Hepatocyte (in vitro differentiated cells): ENCODE results near the gene SERPINB12.

Source experiments
- EZH2 ChIP-seq: fragments of 200-600 bp; sonication (generic); IDR thresholded peaks from 2 replicates; pipeline ENCODE4 v1.6.1; 2016; ENCODE audit warnings: antibody characterized with exemption, mild to moderate bottlenecking, borderline replicate concordance
- EZH2phosphoT487 ChIP-seq: fragments of 200-600 bp; sonication (generic); IDR thresholded peaks from one replicate; pipeline ENCODE4 v1.6.1; 2018; ENCODE audit warnings: antibody characterized with exemption, mild to moderate bottlenecking, low read depth, moderate library complexity; ENCODE audit not compliant: unreplicated experiment, severe bottlenecking
- TF ChIP-seq, protein P1 (sequence below): fragments of 200-600 bp; sonication (generic); IDR thresholded peaks from 2 replicates; pipeline ENCODE4 v1.5.1; 2016; ENCODE audit warnings: antibody characterized with exemption, mild to moderate bottlenecking; ENCODE audit not compliant: poor library complexity

DNA sequence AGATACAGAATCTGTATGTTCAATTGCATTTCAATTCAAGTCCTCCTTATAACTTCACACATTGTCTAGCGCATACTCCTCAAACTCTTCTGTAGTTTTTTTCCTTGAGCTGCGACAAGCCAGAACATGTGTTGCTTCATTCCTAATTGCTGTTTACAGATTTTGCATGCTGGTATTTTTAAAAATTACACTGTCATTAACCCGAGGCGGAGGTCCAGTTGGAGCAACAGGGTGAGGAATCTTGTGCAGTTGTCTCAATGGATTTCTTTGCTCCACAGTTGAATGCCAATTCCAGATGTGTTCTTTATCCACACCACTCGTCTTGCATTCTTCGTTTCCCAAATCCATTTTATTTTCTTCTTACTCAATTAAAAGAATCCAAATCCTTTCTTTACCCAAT lies 28.6 kb downstream of the SERPINB12 start:
- TF ChIP-seq EZH2phosphoT487 (no peak), EZH2 (no peak)
- TF ChIP-seq, protein P1, sequence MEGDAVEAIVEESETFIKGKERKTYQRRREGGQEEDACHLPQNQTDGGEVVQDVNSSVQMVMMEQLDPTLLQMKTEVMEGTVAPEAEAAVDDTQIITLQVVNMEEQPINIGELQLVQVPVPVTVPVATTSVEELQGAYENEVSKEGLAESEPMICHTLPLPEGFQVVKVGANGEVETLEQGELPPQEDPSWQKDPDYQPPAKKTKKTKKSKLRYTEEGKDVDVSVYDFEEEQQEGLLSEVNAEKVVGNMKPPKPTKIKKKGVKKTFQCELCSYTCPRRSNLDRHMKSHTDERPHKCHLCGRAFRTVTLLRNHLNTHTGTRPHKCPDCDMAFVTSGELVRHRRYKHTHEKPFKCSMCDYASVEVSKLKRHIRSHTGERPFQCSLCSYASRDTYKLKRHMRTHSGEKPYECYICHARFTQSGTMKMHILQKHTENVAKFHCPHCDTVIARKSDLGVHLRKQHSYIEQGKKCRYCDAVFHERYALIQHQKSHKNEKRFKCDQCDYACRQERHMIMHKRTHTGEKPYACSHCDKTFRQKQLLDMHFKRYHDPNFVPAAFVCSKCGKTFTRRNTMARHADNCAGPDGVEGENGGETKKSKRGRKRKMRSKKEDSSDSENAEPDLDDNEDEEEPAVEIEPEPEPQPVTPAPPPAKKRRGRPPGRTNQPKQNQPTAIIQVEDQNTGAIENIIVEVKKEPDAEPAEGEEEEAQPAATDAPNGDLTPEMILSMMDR, result no peak
